CD4-positive, alpha-beta memory T cell (primary cell): ENCODE data around the gene ZNF236. TPM values are rescaled to one million over a fixed set of nuclear protein-coding genes. Genes with fewer than 3 reads are reported as not detected.
A peak's percentile ranks its signal among the peaks of the same experiment; 100 is the strongest.
"Not testable (repeated sequence)": the region's sequence is repeated elsewhere in the genome, so short reads cannot be mapped to it uniquely, and the experiment has no call there.

Source experiments
- CTCF ChIA-PET: fragments of 350-600 bp; sonication (Branson Sonifier 250); formaldehyde crosslinking; loops from one replicate; lab custom pipeline; 2021; ENCODE audit warnings: inconsistent platforms; ENCODE audit not compliant: partially characterized antibody; lab: Charles Lee
- POLR2A ChIA-PET: fragments of 350-600 bp; sonication (Branson Sonifier 250); formaldehyde crosslinking; loops from one replicate; lab custom pipeline; 2021; ENCODE audit not compliant: partially characterized antibody; lab: Charles Lee
- DNase-seq, 5 donors: peaks; one replicate each; pipeline versions ENCODE4 v3.0.0 to v3.0.0-alpha.2; 2020 to 2022; ENCODE audit warnings: mixed read lengths in 1 of 5
- H3K27ac ChIP-seq: one replicate; pipeline ENCODE4 v1.7.0; 2013; ENCODE audit warnings: low read depth, low read length
- H3K27me3 ChIP-seq: 2 replicates; pipeline ENCODE4 v1.7.0; 2013; ENCODE audit warnings: mild to moderate bottlenecking, low read length, moderate library complexity; ENCODE audit not compliant: insufficient read depth
- H3K36me3 ChIP-seq: 2 replicates; pipeline ENCODE4 v1.7.0; 2013; ENCODE audit warnings: mild to moderate bottlenecking, low read length, moderate library complexity; ENCODE audit not compliant: insufficient read depth
- H3K4me1 ChIP-seq: 2 replicates; pipeline ENCODE4 v1.7.0; 2013; ENCODE audit warnings: mild to moderate bottlenecking, low read length, moderate library complexity; ENCODE audit not compliant: insufficient read depth
- H3K4me3 ChIP-seq, 2 donors: one replicate each; pipeline ENCODE4 v1.7.0; 2013; ENCODE audit warnings: low read length in 2 of 2, mild to moderate bottlenecking in 1 of 2
- H3K9me3 ChIP-seq, 2 donors: one replicate each; pipeline ENCODE4 v1.7.0; 2013; ENCODE audit warnings: low read length in 2 of 2, control low read depth in 1 of 2; ENCODE audit not compliant: control insufficient read depth in 1 of 2
- H3K27ac Mint-ChIP-seq, 7 donors: one replicate each; pipeline ENCODE4 v1.8.0; 2020 to 2021; ENCODE audit warnings: mixed read lengths in 7 of 7, mild to moderate bottlenecking in 6 of 7, inconsistent platforms in 3 of 7, moderate library complexity in 3 of 7
- H3K27me3 Mint-ChIP-seq, 2 donors: one replicate each; pipeline ENCODE4 v1.8.0; 2020 to 2021; ENCODE audit warnings: mixed read lengths in 2 of 2
- H3K36me3 Mint-ChIP-seq, 2 donors: one replicate each; pipeline ENCODE4 v1.8.0; 2020 to 2021; ENCODE audit warnings: mixed read lengths in 2 of 2, inconsistent platforms in 1 of 2, mild to moderate bottlenecking in 1 of 2
- H3K4me1 Mint-ChIP-seq, 4 donors: one replicate each; pipeline ENCODE4 v1.8.0; 2020 to 2021; ENCODE audit warnings: mixed read lengths in 4 of 4, mild to moderate bottlenecking in 1 of 4
- H3K4me3 Mint-ChIP-seq, 8 donors: one replicate each; pipeline ENCODE4 v1.8.0; 2020 to 2021; ENCODE audit warnings: mixed read lengths in 8 of 8, mild to moderate bottlenecking in 7 of 8, moderate library complexity in 6 of 8, inconsistent platforms in 3 of 8
- H3K9me3 Mint-ChIP-seq, 8 donors: one replicate each; pipeline ENCODE4 v1.8.0; 2020 to 2021; ENCODE audit warnings: mixed read lengths in 8 of 8, mild to moderate bottlenecking in 5 of 8, inconsistent platforms in 3 of 8, moderate library complexity in 1 of 8
- intact Hi-C: fragments of 100-400 bp; cut with micrococcal nuclease; formaldehyde crosslinking; loops from one replicate; pipeline ENCODE4 v1.15.1; 2023
- polyA plus RNA-seq, 2 donors: library from polyadenylated mRNA; unstranded; fragments of 300-500 nt; fragmentation: Illumina TruSeq; gene quantifications; one replicate each; pipeline ENCODE4 v1.2.3, GENCODE V29; 2021
- total RNA-seq, 2 experiments: library from RNA; stranded (reverse); gene quantifications; one replicate each; pipeline ENCODE4 v1.2.3, GENCODE V29; 2021

The ZNF236 gene
- total and polyA plus RNA-seq, 4 experiments from 2014 or later = 2.0 to 29.1 (median 18.8) TPM

- intact Hi-C loops = no loop called here
- Mint-ChIP-seq H3K27ac (peak overlapping the region in 2 of 7 donors; percentile 52 to 71), H3K27me3 (peaks cover 0 to 8% of the 10 kb centered on the region in 2 donors), H3K4me1 (peaks cover 7 to 22% (median 10%) of the 10 kb centered on the region in 4 donors), H3K36me3 (peaks cover 4 to 10% of the 10 kb centered on the region in 2 donors), H3K4me3 (no peak overlapping the region), H3K9me3 (no peaks in the 10 kb centered on the region)
- no peak for DNase-seq
- no peak overlapping the region for H3K27ac ChIP-seq
- ChIA-PET CTCF (interaction anchor here (1.2 kb wide), 1 partner anchor 11 kb away, joined by 3 read pairs; no protein-coding TSS in a partner anchor), POLR2A (no interaction called here)
- H3K36me3 ChIP-seq = no peaks in the 10 kb centered on the region
- no peak overlapping the region for H3K4me3 ChIP-seq
- H3K27me3 ChIP-seq = peaks cover 6% of the 10 kb centered on the region
- peaks cover 16% of the 10 kb centered on the region for H3K4me1 ChIP-seq
- H3K9me3 ChIP-seq = no peaks in the 10 kb centered on the region
These were observed 17.1 kb upstream of the ZNF236 start for GRCh38 chr18:76805221-76805620.

GRCh38 chr18:76806301-76806700 is 16.1 kb upstream of the ZNF236 start:
- Mint-ChIP-seq H3K36me3 (peaks cover 4 to 12% of the 10 kb centered on the region in 2 donors), H3K9me3 (no peaks in the 10 kb centered on the region), H3K27ac (peak overlapping the region in 1 of 7 donors; percentile 35), H3K4me3 (no peak overlapping the region), H3K27me3 (peaks cover 0 to 2% of the 10 kb centered on the region in 2 donors), H3K4me1 (peaks cover 7 to 22% (median 10%) of the 10 kb centered on the region in 4 donors)
- Histone ChIP-seq H3K27ac (no peak overlapping the region), H3K4me3 (no peak overlapping the region), H3K9me3 (no peaks in the 10 kb centered on the region), H3K27me3 (peaks cover 6% of the 10 kb centered on the region), H3K4me1 (peaks cover 16% of the 10 kb centered on the region), H3K36me3 (no peaks in the 10 kb centered on the region)
- ChIA-PET CTCF (interaction anchor here (0.6 to 1.2 kb wide), 4 partner anchors 8 to 176 kb away, joined by 3 read pairs; no protein-coding TSS in a partner anchor), POLR2A (no interaction called here)
- intact Hi-C loops = no loop called here
- DNase-seq = no peak

GRCh38 chr18:76808561-76808960 is 13.8 kb upstream of the ZNF236 start:
- no peak overlapping the region for H3K4me3 Mint-ChIP-seq
- no peak overlapping the region for H3K27ac ChIP-seq
- H3K27ac Mint-ChIP-seq = no peak overlapping the region
- no peak overlapping the region for H3K4me3 ChIP-seq
- no peaks in the 10 kb centered on the region for H3K9me3 Mint-ChIP-seq
- no peaks in the 10 kb centered on the region for H3K9me3 ChIP-seq
- peaks cover 4 to 18% of the 10 kb centered on the region in 2 donors for H3K36me3 Mint-ChIP-seq
- H3K27me3 ChIP-seq = no peaks in the 10 kb centered on the region
- intact Hi-C loops = no loop called here
- CTCF ChIA-PET = interaction anchor here (0.7 to 0.9 kb wide), 2 partner anchors 10 to 369 kb away, joined by 4 read pairs; no protein-coding TSS in a partner anchor
- H3K4me1 ChIP-seq = peaks cover 5% of the 10 kb centered on the region
- peaks cover 3 to 14% (median 6%) of the 10 kb centered on the region in 4 donors for H3K4me1 Mint-ChIP-seq
- DNase-seq = no peak
- no peaks in the 10 kb centered on the region for H3K36me3 ChIP-seq
- no peaks in the 10 kb centered on the region for H3K27me3 Mint-ChIP-seq
- POLR2A ChIA-PET = no interaction called here

GRCh38 chr18:76811530-76811929 is 10.8 kb upstream of the ZNF236 start:
- ChIA-PET CTCF (interaction anchor here (0.7 to 3.6 kb wide), 4 partner anchors 9 to 1054 kb away, joined by 3 to 46 read pairs (median 3); no protein-coding TSS in a partner anchor), POLR2A (interaction anchor here (0.7 kb wide), 1 partner anchor 127 kb away, joined by 3 read pairs; no protein-coding TSS in a partner anchor)
- intact Hi-C loops, H3K27ac ChIP-seq, H3K9me3 Mint-ChIP-seq, H3K27me3 Mint-ChIP-seq, H3K27ac Mint-ChIP-seq, H3K4me3 ChIP-seq, H3K9me3 ChIP-seq, H3K4me3 Mint-ChIP-seq, H3K4me1 ChIP-seq, H3K36me3 ChIP-seq, DNase-seq, H3K27me3 ChIP-seq: not testable (repeated sequence)
- H3K4me1 Mint-ChIP-seq = peaks cover 4 to 11% (median 9%) of the 10 kb centered on the region in 4 donors
- H3K36me3 Mint-ChIP-seq = peaks cover 12 to 27% of the 10 kb centered on the region in 2 donors

DNA sequence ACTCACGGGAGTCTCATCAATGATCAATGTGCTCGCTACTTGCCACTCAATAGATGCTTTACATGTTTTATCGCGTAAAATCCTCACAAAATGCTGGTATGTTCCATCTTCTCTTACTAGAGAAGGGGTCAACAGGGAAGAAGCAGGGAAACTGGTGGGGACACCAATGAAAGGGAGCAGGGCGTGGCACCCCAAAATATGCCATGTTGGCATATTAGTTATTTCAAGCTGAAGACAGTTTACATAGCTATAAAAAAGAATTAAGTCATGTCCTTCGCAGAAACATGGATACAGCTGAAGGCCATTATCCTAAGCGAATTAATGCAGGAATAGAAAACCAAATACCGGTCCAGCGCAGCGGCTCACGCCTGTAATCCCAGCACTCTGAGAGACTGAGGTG is 8.1 kb upstream of the ZNF236 start:
- CTCF ChIA-PET = interaction anchor here (0.7 to 3.6 kb wide), 3 partner anchors 8 to 105 kb away, joined by 3 to 46 read pairs (median 3); no protein-coding TSS in a partner anchor

GRCh38 chr18:76816127-76816526 is 6.2 kb upstream of the ZNF236 start:
- no peaks in the 10 kb centered on the region for H3K27me3 ChIP-seq
- no peak overlapping the region for H3K4me3 ChIP-seq
- H3K9me3 ChIP-seq = no peaks in the 10 kb centered on the region
- Mint-ChIP-seq H3K27me3 (no peaks in the 10 kb centered on the region), H3K27ac (peak overlapping the region in 4 of 7 donors; percentile 31 to 79 (median 59)), H3K9me3 (no peaks in the 10 kb centered on the region), H3K36me3 (peaks cover 8 to 26% of the 10 kb centered on the region in 2 donors), H3K4me1 (peaks cover 23 to 45% (median 36%) of the 10 kb centered on the region in 4 donors), H3K4me3 (no peak overlapping the region)
- H3K36me3 ChIP-seq = peaks cover 6% of the 10 kb centered on the region
- peaks cover 22% of the 10 kb centered on the region for H3K4me1 ChIP-seq
- DNase-seq = no peak
- ChIA-PET POLR2A (no interaction called here), CTCF (interaction anchor here (1.0 to 9.7 kb wide), 4 partner anchors 11 to 167 kb away, joined by 3 to 89 read pairs (median 3); no protein-coding TSS in a partner anchor)
- intact Hi-C loops = no loop called here
- H3K27ac ChIP-seq = no peak overlapping the region

More for the DNA sequence above, 8.1 kb upstream of the ZNF236 start:
- no peak overlapping the region for H3K4me3 ChIP-seq
- intact Hi-C loops = no loop called here
- POLR2A ChIA-PET = no interaction called here
- H3K4me1 ChIP-seq = peaks cover 4% of the 10 kb centered on the region
- Mint-ChIP-seq H3K36me3 (peaks cover 12 to 23% of the 10 kb centered on the region in 2 donors), H3K4me3 (no peak overlapping the region), H3K9me3 (no peaks in the 10 kb centered on the region), H3K27ac (no peak overlapping the region), H3K27me3 (no peaks in the 10 kb centered on the region), H3K4me1 (peaks cover 12 to 27% (median 20%) of the 10 kb centered on the region in 4 donors)
- H3K27ac ChIP-seq = no peak overlapping the region
- H3K27me3 ChIP-seq = no peaks in the 10 kb centered on the region
- DNase-seq = no peak
- H3K36me3 ChIP-seq = peaks cover 6% of the 10 kb centered on the region
- H3K9me3 ChIP-seq = no peaks in the 10 kb centered on the region

GRCh38 chr18:76817888-76818611 is 4.3 kb upstream of the ZNF236 start:
- intact Hi-C loops = no loop called here
- no peaks in the 10 kb centered on the region for H3K9me3 Mint-ChIP-seq
- Histone ChIP-seq H3K4me3 (no peak overlapping the region), H3K4me1 (peaks cover 24% of the 10 kb centered on the region), H3K36me3 (peaks cover 6% of the 10 kb centered on the region), H3K9me3 (no peaks in the 10 kb centered on the region), H3K27me3 (no peaks in the 10 kb centered on the region), H3K27ac (no peak overlapping the region)
- DNase-seq = no peak
- H3K27me3 Mint-ChIP-seq = no peaks in the 10 kb centered on the region
- H3K36me3 Mint-ChIP-seq = peaks cover 8 to 32% of the 10 kb centered on the region in 2 donors
- H3K4me1 Mint-ChIP-seq = peaks cover 23 to 53% (median 36%) of the 10 kb centered on the region in 4 donors
- H3K27ac Mint-ChIP-seq = peak overlapping the region in 2 of 7 donors; percentile 42 to 47
- ChIA-PET CTCF (interaction anchor here (1.6 to 9.7 kb wide), 2 partner anchors 10 to 16 kb away, joined by 4 to 89 read pairs; no protein-coding TSS in a partner anchor), POLR2A (no interaction called here)
- no peak overlapping the region for H3K4me3 Mint-ChIP-seq
